ENCODE measurements around the gene GDE1. TPM values are rescaled to one million over a fixed set of nuclear protein-coding genes. Genes with fewer than 3 reads are reported as not detected.

Gene GDE1
- total RNA-seq, 4 donors from 2014 or later, result 57.3 to 80.9 (median 68.8) TPM

DNA sequence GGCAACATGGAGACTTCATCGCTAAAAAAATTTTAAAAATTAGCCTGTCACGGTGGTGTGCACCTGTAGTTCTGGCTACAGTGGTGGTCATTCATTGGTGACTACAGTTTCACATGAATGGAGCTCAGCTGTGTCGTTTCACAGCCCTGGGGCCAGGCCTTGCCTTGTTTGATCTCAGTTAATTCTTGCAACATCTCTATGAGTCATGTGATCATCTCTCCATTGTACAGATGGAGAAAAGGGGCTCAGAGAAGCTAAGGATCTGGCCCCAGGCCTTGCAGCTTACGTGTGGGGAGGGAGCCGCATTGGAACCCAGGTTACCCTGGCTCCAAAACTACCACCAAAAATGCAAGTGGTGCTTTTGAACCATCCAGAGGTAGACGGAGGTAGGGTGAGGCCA lies 49.4 kb downstream of the GDE1 start:
- H3K36me3 ChIP-seq, result no peaks in the 10 kb centered on the region
- DNase-seq, result no peak
- WGBS, 2 donors, result 84 to 94% methylated on average over 6 of the region's 6 CpGs
- intact Hi-C loops (cut with DNase I), result no loop called here
- TF ChIP-seq, protein P1, sequence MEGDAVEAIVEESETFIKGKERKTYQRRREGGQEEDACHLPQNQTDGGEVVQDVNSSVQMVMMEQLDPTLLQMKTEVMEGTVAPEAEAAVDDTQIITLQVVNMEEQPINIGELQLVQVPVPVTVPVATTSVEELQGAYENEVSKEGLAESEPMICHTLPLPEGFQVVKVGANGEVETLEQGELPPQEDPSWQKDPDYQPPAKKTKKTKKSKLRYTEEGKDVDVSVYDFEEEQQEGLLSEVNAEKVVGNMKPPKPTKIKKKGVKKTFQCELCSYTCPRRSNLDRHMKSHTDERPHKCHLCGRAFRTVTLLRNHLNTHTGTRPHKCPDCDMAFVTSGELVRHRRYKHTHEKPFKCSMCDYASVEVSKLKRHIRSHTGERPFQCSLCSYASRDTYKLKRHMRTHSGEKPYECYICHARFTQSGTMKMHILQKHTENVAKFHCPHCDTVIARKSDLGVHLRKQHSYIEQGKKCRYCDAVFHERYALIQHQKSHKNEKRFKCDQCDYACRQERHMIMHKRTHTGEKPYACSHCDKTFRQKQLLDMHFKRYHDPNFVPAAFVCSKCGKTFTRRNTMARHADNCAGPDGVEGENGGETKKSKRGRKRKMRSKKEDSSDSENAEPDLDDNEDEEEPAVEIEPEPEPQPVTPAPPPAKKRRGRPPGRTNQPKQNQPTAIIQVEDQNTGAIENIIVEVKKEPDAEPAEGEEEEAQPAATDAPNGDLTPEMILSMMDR (IDR thresholded peaks at IDR 0.05), result no peak
- no peak for TF ChIP-seq POLR2A (IDR thresholded peaks at IDR 0.05)
- H3K4me3 ChIP-seq (replicated peaks in 1 of 3), result no peak overlapping the region
- H3K9me3 ChIP-seq, result no peaks in the 10 kb centered on the region
- peaks cover 0 to 5% of the 10 kb centered on the region in 2 donors for H3K4me1 ChIP-seq
- H3K27ac ChIP-seq, result no peak overlapping the region
- no peaks in the 10 kb centered on the region for H3K27me3 ChIP-seq

DNA sequence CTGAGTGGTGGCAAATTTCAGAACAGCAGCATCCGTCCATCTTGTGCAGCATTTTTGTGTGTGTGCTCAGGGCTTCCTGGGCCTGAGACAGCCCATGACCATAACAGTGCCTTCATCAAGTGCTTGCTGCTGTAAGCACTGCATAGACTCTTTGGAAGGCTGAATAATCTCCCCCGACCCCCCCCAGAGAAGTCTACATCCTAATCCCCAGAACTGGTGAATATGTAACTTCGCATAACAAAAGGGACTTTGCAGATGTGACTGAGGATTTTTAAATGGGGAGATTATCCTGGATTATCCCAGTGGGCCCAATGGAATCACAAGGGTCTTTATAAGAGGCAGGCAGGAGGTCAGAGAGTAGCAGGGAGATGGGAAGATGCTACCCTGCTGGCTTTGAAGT lies 53.6 kb downstream of the GDE1 start:
- no peak overlapping the region for H3K27ac ChIP-seq
- intact Hi-C loops (cut with DNase I), result no loop called here
- TF ChIP-seq POLR2A (IDR thresholded peaks at IDR 0.05), result no peak
- TF ChIP-seq, protein P1 (IDR thresholded peaks at IDR 0.05), result no peak
- WGBS, 2 donors, result 95 to 97% methylated on average over 3 of the region's 3 CpGs
- no peaks in the 10 kb centered on the region for H3K36me3 ChIP-seq
- H3K9me3 ChIP-seq, result no peaks in the 10 kb centered on the region
- no peak overlapping the region for H3K4me3 ChIP-seq (replicated peaks in 1 of 3)
- no peaks in the 10 kb centered on the region for H3K4me1 ChIP-seq
- no peaks in the 10 kb centered on the region for H3K27me3 ChIP-seq
- DNase-seq, result no peak

DNA sequence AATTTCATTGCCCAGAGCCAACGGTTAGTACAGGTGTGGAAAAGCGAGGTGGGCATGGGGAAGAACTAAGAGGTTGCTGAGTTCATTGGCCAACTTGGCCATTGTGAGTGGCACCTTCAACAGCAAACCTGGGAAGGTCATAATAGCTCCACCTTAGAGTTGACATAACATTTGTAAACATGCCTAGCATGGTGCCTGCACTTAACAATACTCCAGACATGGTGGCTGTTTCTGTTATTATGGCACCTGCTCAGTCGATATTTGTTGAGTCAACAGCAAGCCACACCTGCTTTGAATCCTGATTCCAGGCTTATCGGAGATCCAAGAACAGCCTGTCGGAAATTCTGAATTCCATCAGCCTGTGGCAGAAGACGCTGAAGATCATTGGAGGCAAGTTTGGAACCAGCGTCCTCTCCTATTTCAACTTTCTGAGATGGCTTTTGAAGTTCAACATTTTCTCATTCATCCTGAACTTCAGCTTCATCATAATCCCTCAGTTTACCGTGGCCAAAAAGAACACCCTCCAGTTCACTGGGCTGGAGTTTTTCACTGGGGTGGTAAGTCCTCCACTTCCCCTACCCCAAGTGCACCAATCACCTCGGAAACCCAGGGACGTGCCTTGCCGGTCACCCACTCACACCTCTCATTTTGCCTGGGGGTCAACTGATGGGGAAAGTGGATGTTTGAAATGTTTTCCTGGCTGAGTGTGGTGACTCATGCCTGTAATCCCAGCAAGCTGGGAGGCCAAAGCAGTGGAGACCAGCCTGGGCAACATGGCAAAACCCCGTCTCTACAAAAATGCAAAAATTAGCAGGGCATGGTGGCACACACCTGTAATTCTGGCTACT lies 58.2 kb downstream of the GDE1 start:
- no peak for DNase-seq
- intact Hi-C loops (cut with DNase I), result no loop called here
- WGBS, 2 donors, result 85 to 92% methylated on average over 12 of the region's 12 CpGs

DNA sequence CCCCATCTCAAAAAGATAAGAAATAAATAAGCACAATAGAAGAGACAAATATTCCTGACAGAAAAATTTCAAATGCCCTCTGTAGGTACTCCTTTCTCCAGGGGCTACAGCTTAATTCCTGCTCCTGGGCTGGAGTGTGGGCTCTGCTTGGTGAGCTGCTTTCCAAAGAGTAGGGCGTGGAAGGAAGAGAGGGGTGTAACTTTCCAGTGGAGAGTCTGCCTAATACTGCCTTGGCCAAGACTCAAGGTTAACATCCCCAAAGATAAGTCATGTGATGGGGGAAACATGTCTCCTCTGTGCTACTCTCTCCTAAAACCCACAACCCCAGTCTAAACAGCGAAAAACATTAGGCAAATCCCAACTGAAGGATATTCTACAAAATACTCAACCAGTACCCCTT lies 61.5 kb downstream of the GDE1 start:
- intact Hi-C loops (cut with DNase I), result no loop called here
- Histone ChIP-seq H3K4me3 (replicated peaks in 1 of 3) (no peak overlapping the region), H3K27me3 (no peaks in the 10 kb centered on the region), H3K36me3 (no peaks in the 10 kb centered on the region), H3K9me3 (no peaks in the 10 kb centered on the region), H3K4me1 (no peaks in the 10 kb centered on the region), H3K27ac (no peak overlapping the region)
- DNase-seq, result no peak
- WGBS, 2 donors, result 94 to 98% methylated on average over 2 of the region's 2 CpGs
- TF ChIP-seq POLR2A (IDR thresholded peaks at IDR 0.05), result no peak
- TF ChIP-seq, protein P1 (IDR thresholded peaks at IDR 0.05), result no peak

More for the DNA sequence above, 58.2 kb downstream of the GDE1 start:
- no peaks in the 10 kb centered on the region for H3K27me3 ChIP-seq
- no peak overlapping the region for H3K4me3 ChIP-seq (replicated peaks in 1 of 3)
- no peaks in the 10 kb centered on the region for H3K36me3 ChIP-seq
- H3K27ac ChIP-seq, result no peak overlapping the region
- H3K9me3 ChIP-seq, result no peaks in the 10 kb centered on the region
- no peaks in the 10 kb centered on the region for H3K4me1 ChIP-seq
- TF ChIP-seq POLR2A (IDR thresholded peaks at IDR 0.05), result no peak
- TF ChIP-seq, protein P1 (IDR thresholded peaks at IDR 0.05), result no peak

DNA sequence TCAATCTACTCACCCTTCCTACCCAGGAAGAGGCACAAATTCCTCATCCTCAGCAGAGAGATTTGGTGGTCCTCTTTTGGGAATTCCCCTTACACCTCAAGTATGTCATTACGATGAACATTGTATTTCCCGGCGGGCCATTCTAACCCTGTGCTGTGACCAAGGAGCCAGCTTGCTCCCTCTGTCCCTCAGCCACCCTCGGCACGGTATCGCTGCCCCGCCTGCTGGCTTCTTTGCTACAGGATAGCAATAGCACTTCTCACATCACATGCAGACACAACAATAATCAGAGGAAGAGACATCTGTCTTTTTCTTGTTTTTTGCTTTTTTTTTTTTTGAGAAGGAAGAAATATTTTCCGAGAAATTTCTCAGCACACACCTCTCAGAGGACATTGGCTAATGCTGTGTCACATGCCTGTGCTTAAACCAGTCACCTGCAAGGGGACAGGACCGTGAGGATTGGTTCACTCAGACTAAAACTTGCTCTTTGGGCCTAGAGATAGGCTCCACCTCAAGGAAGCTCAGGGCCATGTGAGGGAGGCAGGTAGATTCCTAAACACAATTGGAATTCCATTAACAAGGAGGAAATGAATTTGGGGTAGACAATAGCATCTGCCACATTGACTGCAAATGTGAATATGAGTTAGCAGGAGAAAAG lies 63.0 kb downstream of the GDE1 start:
- H3K27me3 ChIP-seq, result no peaks in the 10 kb centered on the region
- H3K4me3 ChIP-seq (replicated peaks in 1 of 3), result no peak overlapping the region
- intact Hi-C loops (cut with DNase I), result no loop called here
- TF ChIP-seq, protein P1 (IDR thresholded peaks at IDR 0.05), result no peak
- no peak for TF ChIP-seq POLR2A (IDR thresholded peaks at IDR 0.05)
- 75 to 89% methylated on average over 9 of the region's 9 CpGs for WGBS, 2 donors
- H3K36me3 ChIP-seq, result no peaks in the 10 kb centered on the region
- H3K27ac ChIP-seq, result no peak overlapping the region
- no peaks in the 10 kb centered on the region for H3K9me3 ChIP-seq
- no peak for DNase-seq
- no peaks in the 10 kb centered on the region for H3K4me1 ChIP-seq
